Activated CD8-positive, alpha-beta T cell treated with anti-CD3 and anti-CD28 coated beads, Interleukin-2, amount 10 ng/mL, durations not matched to agents 7 days and 5 days (primary cell): ENCODE results near the gene PRKAR1B. TPM values are rescaled to one million over a fixed set of nuclear protein-coding genes. Genes with fewer than 3 reads are reported as not detected.

Experiments used
- ATAC-seq: fragments of 150-1000 bp; cut with Tn5 transposase; one replicate; pipeline ENCODE4 v1.10.0; 2021; ENCODE audit warnings: moderate library complexity
- CTCF ChIA-PET: fragments of 350-600 bp; sonication (Branson Sonifier 250); formaldehyde crosslinking; loops from one replicate; lab custom pipeline; 2021; ENCODE audit warnings: antibody characterized with exemption; lab: Charles Lee
- POLR2A ChIA-PET: fragments of 350-600 bp; sonication (Branson Sonifier 250); formaldehyde crosslinking; loops from one replicate; lab custom pipeline; 2021; ENCODE audit warnings: antibody characterized with exemption; lab: Charles Lee
- DNase-seq: peaks from one replicate; pipeline ENCODE4 v3.0.0-alpha.2; 2020
- H3K27ac Mint-ChIP-seq: one replicate; pipeline ENCODE4 v1.8.0; 2021; ENCODE audit warnings: mild to moderate bottlenecking, mixed read lengths
- H3K27me3 Mint-ChIP-seq: one replicate; pipeline ENCODE4 v1.8.0; 2021; ENCODE audit warnings: low read depth, mixed read lengths
- H3K36me3 Mint-ChIP-seq: one replicate; pipeline ENCODE4 v1.8.0; 2021; ENCODE audit warnings: low read depth, mixed read lengths
- H3K4me1 Mint-ChIP-seq: one replicate; pipeline ENCODE4 v1.8.0; 2021; ENCODE audit warnings: low read depth, mixed read lengths
- H3K4me3 Mint-ChIP-seq: one replicate; pipeline ENCODE4 v1.8.0; 2021; ENCODE audit warnings: mild to moderate bottlenecking, mixed read lengths
- H3K9me3 Mint-ChIP-seq: one replicate; pipeline ENCODE4 v1.8.0; 2022; ENCODE audit warnings: mixed read lengths; ENCODE audit not compliant: insufficient read depth
- total RNA-seq, 2 experiments: library from RNA; stranded (reverse); gene quantifications; one replicate each; pipeline ENCODE4 v1.2.3, GENCODE V29; 2021

Gene PRKAR1B
- total RNA-seq, 2 experiments from 2014 or later = 56.5 to 58.2 TPM

DNA sequence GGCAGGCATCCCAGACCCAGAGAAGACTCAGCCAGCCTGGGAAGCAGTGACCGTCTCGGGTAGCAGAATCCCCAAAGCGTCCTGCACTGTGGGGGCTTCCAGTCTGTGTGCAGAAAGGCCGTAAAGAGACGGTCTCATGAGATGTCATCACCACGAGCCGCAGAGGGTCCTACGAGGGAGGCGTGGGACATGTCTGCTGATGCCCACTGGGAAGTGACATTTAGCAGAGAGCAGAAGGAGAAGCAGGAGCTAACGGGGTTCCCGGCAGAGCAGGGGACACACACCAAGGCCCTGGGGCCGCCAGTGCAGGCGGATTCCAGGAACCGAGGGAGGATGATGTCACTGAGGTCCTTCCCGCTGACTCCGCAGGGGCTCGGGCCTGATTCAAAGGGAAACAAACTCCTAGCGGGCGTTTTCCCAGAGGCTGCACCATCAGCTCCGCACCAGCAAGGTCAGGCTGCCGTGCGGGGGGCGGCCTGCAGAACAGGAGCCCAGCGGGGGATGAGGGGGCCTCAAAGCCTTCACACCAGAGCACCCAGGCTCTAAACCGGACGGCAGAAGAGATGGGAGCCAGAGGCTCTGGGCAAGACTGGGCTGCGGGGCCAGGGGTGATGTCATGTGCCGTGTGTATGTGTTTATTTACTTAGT, 122.1 kb downstream of the PRKAR1B start:
- peaks cover 80% of the 10 kb centered on the region for H3K4me1 Mint-ChIP-seq
- ChIA-PET POLR2A (interaction anchor here (0.8 to 7.5 kb wide), 9 partner anchors 8 to 243 kb away, joined by 3 to 128 read pairs (median 9); no protein-coding TSS in a partner anchor), CTCF (interaction anchor here (0.8 to 1.3 kb wide), 2 partner anchors 8 to 13 kb away, joined by 4 to 6 read pairs; no protein-coding TSS in a partner anchor)
- H3K4me3 Mint-ChIP-seq = peak overlapping the region; percentile 92
- H3K36me3 Mint-ChIP-seq = peaks cover 44% of the 10 kb centered on the region
- ATAC-seq = no peak
- H3K27me3 Mint-ChIP-seq = no peaks in the 10 kb centered on the region
- H3K9me3 Mint-ChIP-seq = no peaks in the 10 kb centered on the region
- peak overlapping the region; percentile 100 for H3K27ac Mint-ChIP-seq
- DNase-seq = no peak

DNA sequence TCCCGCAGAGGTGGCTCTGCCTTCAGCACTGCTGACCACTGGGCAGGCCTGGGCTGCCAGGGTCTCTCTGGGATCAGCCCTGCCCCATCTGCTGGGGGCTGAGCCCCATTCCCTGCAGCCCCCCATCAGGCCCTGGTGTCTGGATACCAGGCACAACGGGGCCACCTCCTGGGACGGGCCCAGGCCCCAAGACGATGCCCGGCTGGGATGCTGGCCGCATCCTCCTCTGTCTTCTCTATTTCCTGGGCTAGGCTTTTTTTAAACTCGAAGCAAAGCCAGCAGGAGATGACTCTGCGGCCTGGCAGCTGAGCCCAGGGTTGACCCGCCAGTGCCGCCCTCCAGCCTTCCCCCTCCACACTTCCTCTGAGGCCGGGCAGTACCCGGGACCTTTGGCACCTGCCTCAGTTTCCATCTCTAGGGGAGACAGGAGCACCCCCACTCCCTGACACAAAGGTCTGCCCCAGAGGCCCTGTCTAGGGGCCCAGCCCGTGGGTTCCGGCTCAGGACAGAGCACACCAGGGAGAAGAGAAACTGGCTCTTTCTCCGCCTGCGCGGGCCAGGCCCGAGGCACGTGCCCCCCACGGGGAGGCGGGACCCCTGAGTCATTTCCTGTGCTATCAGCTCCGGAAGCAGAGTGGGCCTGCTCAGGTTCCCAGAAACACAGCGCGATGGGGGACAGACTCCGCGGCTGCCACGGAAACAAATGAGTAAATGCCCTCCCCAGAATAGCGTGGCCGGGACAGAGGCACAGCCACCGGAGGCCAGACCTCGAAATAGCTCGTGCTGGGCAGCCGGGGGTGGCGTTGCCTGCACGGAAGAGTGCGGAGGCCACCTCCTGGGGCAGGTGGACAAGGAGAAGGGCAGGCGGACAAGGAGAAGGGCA, 122.8 kb downstream of the PRKAR1B start:
- no peaks in the 10 kb centered on the region for H3K27me3 Mint-ChIP-seq
- ChIA-PET POLR2A (interaction anchor here (0.7 to 7.5 kb wide), 10 partner anchors 8 to 242 kb away, joined by 3 to 128 read pairs (median 6); no protein-coding TSS in a partner anchor), CTCF (interaction anchor here (0.5 to 1.3 kb wide), 3 partner anchors 9 to 272 kb away, joined by 3 to 6 read pairs (median 4); no protein-coding TSS in a partner anchor)
- H3K9me3 Mint-ChIP-seq = no peaks in the 10 kb centered on the region
- H3K4me3 Mint-ChIP-seq = peak overlapping the region; percentile 92
- DNase-seq (peak; percentile 97), ATAC-seq (peak; percentile 83)
- peak overlapping the region; percentile 100 for H3K27ac Mint-ChIP-seq
- H3K4me1 Mint-ChIP-seq = peaks cover 75% of the 10 kb centered on the region
- H3K36me3 Mint-ChIP-seq = peaks cover 42% of the 10 kb centered on the region

DNA sequence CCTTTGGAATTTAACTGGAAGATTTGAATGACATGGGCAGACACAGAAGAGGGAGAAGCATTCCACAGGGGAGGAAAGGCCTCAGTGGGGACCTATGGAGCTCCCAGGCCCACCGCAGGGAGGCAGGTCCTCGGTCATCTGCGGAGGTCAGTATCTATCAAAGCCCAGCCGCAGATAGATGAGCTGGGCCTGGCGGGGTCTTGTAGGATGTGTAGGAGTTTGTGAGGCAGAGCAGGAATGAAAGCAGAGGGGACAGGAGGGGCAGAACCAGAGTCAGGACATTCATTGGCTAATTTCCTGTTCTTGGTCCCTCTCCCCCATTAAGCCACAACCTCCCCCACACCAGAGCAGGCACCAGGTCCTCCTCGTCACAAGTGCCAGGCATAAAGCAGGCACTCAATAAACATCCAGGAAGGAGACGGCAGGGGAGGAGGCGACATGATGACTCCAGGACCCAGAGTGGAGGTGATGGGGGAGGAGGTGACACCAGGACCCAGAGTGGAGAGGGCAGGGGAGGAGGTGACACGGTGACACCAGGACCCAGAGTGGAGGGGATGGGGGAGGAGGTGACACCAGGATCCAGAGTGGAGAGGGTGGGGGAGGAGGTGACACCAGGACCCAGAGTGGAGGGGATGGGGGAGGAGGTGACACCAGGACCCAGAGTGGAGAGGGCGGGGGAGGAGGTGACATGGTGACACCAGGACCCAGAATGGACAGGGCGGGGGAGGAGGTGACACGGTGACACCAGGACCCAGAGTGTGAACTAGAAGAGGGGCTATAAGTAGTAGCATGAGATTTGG, 123.7 kb downstream of the PRKAR1B start:
- Mint-ChIP-seq H3K4me1 (peaks cover 73% of the 10 kb centered on the region), H3K9me3 (no peaks in the 10 kb centered on the region), H3K36me3 (peaks cover 42% of the 10 kb centered on the region), H3K27ac (peak overlapping the region; percentile 100), H3K27me3 (no peaks in the 10 kb centered on the region), H3K4me3 (peak overlapping the region; percentile 92)
- ATAC-seq (peak; percentile 4), DNase-seq (peak; percentile 58)
- ChIA-PET CTCF (interaction anchor here (1.0 to 1.3 kb wide), 3 partner anchors 10 to 16 kb away, joined by 3 to 5 read pairs (median 4); no protein-coding TSS in a partner anchor), POLR2A (interaction anchor here (2.3 to 7.5 kb wide), 3 partner anchors 11 to 18 kb away, joined by 12 to 128 read pairs (median 35); no protein-coding TSS in a partner anchor)

DNA sequence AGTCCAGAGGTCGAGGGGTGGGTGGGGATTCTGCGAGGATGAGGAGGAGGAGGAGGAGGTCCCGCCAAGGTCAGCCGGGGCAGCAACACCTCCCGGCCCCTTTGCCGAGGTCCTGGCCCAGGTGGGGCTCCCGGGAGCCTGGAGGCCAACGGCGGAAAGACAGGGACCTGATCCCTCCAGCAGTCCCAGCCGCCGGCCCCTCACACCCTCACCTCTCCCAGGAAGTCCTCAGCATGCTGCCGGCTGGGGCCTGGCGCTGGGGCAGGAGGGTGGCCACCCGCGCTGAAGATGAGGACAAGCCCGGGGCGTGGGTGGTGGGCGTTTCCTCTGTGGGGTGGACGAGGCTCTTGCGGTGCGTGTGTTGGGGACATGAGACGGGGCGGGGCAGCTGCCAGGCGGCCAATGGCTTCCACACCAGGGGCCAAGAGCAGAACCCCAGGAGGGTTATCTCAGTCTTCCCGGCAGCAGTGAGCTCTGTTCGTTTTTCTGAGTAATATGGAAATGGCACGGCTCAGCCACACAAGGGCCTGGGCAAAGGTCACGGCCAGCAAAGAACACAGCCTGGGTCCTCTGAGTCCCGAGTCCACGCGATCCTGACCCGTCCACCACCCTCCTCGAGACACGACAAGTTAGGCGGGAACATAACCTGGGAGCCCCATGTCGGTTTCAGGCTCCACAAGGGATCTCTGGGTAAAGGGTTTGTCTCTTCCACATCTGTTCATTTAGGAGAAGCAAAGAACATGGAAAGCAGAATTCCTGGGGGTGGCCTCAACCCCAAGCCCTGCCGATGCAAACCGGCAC, 124.5 kb downstream of the PRKAR1B start:
- Mint-ChIP-seq H3K27ac (peak overlapping the region; percentile 100), H3K9me3 (no peaks in the 10 kb centered on the region), H3K36me3 (peaks cover 42% of the 10 kb centered on the region), H3K27me3 (no peaks in the 10 kb centered on the region), H3K4me1 (peaks cover 65% of the 10 kb centered on the region), H3K4me3 (peak overlapping the region; percentile 26)
- ChIA-PET CTCF (interaction anchor here (1.0 to 1.2 kb wide), 2 partner anchors 16 to 17 kb away, joined by 3 to 5 read pairs; no protein-coding TSS in a partner anchor), POLR2A (interaction anchor here (1.0 to 7.5 kb wide), 6 partner anchors 8 to 125 kb away, joined by 3 to 128 read pairs (median 6); partner anchors contain the start of gene PRKAR1B)
- DNase-seq (peak; percentile 32), ATAC-seq (no peak)

DNA sequence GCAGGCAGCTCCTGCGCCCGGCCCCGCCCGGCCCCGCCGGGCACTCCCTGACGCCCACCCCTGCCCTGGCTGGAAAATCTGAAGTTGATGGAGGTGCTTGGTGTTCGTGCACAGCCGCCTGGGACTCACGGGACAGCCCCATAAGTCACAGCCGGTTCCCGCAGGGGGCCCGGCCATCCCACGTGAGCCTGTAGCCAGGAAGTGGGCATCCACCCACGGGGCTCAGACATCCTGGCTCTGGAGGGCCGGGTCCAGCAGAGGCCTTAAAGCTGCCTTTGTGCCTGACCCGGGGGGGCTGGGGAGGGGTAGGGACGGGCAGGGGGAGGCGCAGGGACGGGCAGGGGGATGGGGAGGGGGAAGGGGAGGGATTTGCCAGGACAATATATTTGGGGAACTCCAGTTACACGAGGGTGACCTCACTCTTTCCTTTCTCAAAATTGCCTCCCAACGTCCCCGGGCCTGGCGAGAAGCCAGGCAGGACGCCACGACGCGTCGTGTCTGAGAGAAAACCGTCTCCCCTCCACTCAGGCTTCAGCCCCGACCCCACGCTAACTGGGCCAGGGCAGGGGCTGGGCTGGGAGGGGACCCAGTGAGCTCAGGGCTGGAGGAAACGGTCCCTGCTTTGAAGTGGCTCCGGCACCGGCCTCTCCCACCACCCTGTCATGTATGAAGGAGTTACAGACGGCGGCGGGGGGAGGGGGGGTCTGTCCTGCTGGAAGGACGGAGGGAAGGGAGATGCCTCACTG, 125.3 kb downstream of the PRKAR1B start:
- peak overlapping the region; percentile 100 for H3K27ac Mint-ChIP-seq
- H3K4me3 Mint-ChIP-seq = peak overlapping the region; percentile 57
- ATAC-seq (peak; percentile 51), DNase-seq (peak; percentile 81)
- ChIA-PET POLR2A (interaction anchor here (1.0 to 7.5 kb wide), 6 partner anchors 9 to 125 kb away, joined by 3 to 128 read pairs (median 6); partner anchors contain the start of gene PRKAR1B), CTCF (interaction anchor here (1.0 to 1.2 kb wide), 2 partner anchors 17 to 18 kb away, joined by 3 to 5 read pairs; no protein-coding TSS in a partner anchor)
- H3K4me1 Mint-ChIP-seq = peaks cover 64% of the 10 kb centered on the region
- H3K27me3 Mint-ChIP-seq = no peaks in the 10 kb centered on the region
- H3K9me3 Mint-ChIP-seq = no peaks in the 10 kb centered on the region
- H3K36me3 Mint-ChIP-seq = peaks cover 38% of the 10 kb centered on the region

- no peak for DNase-seq
- no peak for ATAC-seq
- Mint-ChIP-seq H3K4me3 (peak overlapping the region; percentile 57), H3K27me3 (no peaks in the 10 kb centered on the region), H3K27ac (peak overlapping the region; percentile 100), H3K9me3 (no peaks in the 10 kb centered on the region), H3K4me1 (peaks cover 68% of the 10 kb centered on the region), H3K36me3 (peaks cover 36% of the 10 kb centered on the region)
- ChIA-PET POLR2A (interaction anchor here (0.8 to 7.5 kb wide), 5 partner anchors 9 to 239 kb away, joined by 3 to 128 read pairs (median 7); no protein-coding TSS in a partner anchor), CTCF (interaction anchor here (1.5 kb wide), 1 partner anchor 10 kb away, joined by 7 read pairs; no protein-coding TSS in a partner anchor)
Measured at GRCh38 chr7:601036-601594, 126.0 kb downstream of the PRKAR1B start.

- ATAC-seq (no peak), DNase-seq (no peak)
- ChIA-PET POLR2A (interaction anchor here (0.8 to 7.5 kb wide), 3 partner anchors 15 to 238 kb away, joined by 3 to 128 read pairs (median 35); no protein-coding TSS in a partner anchor), CTCF (interaction anchor here (1.5 kb wide), 1 partner anchor 11 kb away, joined by 7 read pairs; no protein-coding TSS in a partner anchor)
- peaks cover 36% of the 10 kb centered on the region for H3K36me3 Mint-ChIP-seq
- H3K4me3 Mint-ChIP-seq = no peak overlapping the region
- no peaks in the 10 kb centered on the region for H3K27me3 Mint-ChIP-seq
- peak overlapping the region; percentile 60 for H3K27ac Mint-ChIP-seq
- peaks cover 69% of the 10 kb centered on the region for H3K4me1 Mint-ChIP-seq
- peaks cover 4% of the 10 kb centered on the region for H3K9me3 Mint-ChIP-seq
Measured at GRCh38 chr7:600149-601035, 126.7 kb downstream of the PRKAR1B start.

- Mint-ChIP-seq H3K9me3 (peaks cover 4% of the 10 kb centered on the region), H3K4me1 (peaks cover 63% of the 10 kb centered on the region), H3K4me3 (no peak overlapping the region), H3K36me3 (peaks cover 29% of the 10 kb centered on the region), H3K27me3 (no peaks in the 10 kb centered on the region), H3K27ac (no peak overlapping the region)
- ChIA-PET CTCF (no interaction called here), POLR2A (interaction anchor here (7.5 kb wide), 1 partner anchor 19 kb away, joined by 128 read pairs; no protein-coding TSS in a partner anchor)
- no peak for ATAC-seq
- no peak for DNase-seq
Measured at GRCh38 chr7:598899-599298, 128.2 kb downstream of the PRKAR1B start.
